Heart right ventricle (tissue), 16 donors: ENCODE measurements around the gene F2RL1. TPM values are rescaled to one million over a fixed set of nuclear protein-coding genes. Genes with fewer than 3 reads are reported as not detected.

ENCODE experiments used
- ATAC-seq, 8 donors: fragments of 200-7000 bp; cut with Tn5 transposase; one replicate each; pipeline ENCODE4 v1.9.1; 2020; ENCODE audit warnings: mild to moderate bottlenecking in 8 of 8, moderate library complexity in 8 of 8, moderate number of reproducible peaks in 1 of 8
- DNase-seq, 2 donors: peaks; one replicate each; pipeline ENCODE4 v3.0.0-alpha.2; 2020
- H3K27ac ChIP-seq, 10 donors: fragments of 200-600 bp; sonication (generic) in 2 of 10; one replicate each; pipeline versions ENCODE4 v1.5.0 to v1.8.0; 2020 to 2022; ENCODE audit warnings: mild to moderate bottlenecking in 3 of 10
- H3K27me3 ChIP-seq, 7 donors: fragments of 200-600 bp; one replicate each; pipeline ENCODE4 v1.8.0; 2021 to 2022; ENCODE audit warnings: mild to moderate bottlenecking in 2 of 7
- H3K36me3 ChIP-seq, 9 donors: fragments of 200-600 bp; sonication (generic) in 1 of 9; one replicate each; pipeline versions ENCODE4 v1.5.0 to v1.8.0; 2020 to 2022; ENCODE audit warnings: mild to moderate bottlenecking in 2 of 9
- H3K4me1 ChIP-seq, 9 donors: fragments of 200-600 bp; sonication (generic) in 1 of 9; one replicate each; pipeline versions ENCODE4 v1.5.0 to v1.8.0; 2020 to 2022; ENCODE audit warnings: mild to moderate bottlenecking in 4 of 9
- H3K4me3 ChIP-seq, 10 donors: fragments of 200-600 bp; sonication (generic) in 2 of 10; one replicate each; pipeline versions ENCODE4 v1.5.0 to v1.8.0; 2020 to 2022; ENCODE audit warnings: mild to moderate bottlenecking in 7 of 10, moderate library complexity in 2 of 10
- H3K9me3 ChIP-seq, 11 donors: fragments of 200-600 bp in 10 of 11; sonication (generic) in 2 of 11; one replicate each; pipeline versions ENCODE4 v1.5.0 to v1.8.0; 2013 to 2022; ENCODE audit warnings: mild to moderate bottlenecking in 2 of 11, control low read depth in 1 of 11, moderate library complexity in 1 of 11
- CTCF ChIP-seq, 9 donors: fragments of 200-600 bp; sonication (generic) in 2 of 9; IDR thresholded peaks; one replicate each; pipeline versions ENCODE4 v1.5.0 to v1.8.0; 2021 to 2022; ENCODE audit warnings: antibody characterized with exemption in 9 of 9, mild to moderate bottlenecking in 5 of 9, moderate library complexity in 1 of 9
- WGBS, 2 donors: extraction: QIAGEN DNeasy Blood & Tissue Kit; methylation state at CpG; one replicate each; pipeline ENCODE4 v1.1.7; 2013; ENCODE audit warnings: inconsistent platforms in 1 of 2; 5-methylcytosine and 5-hydroxymethylcytosine counted together
- intact Hi-C, 10 donors: fragments of 100-400 bp; cut with DNase I; formaldehyde crosslinking; loops; one replicate each; pipeline versions ENCODE4 v1.11.1 to v1.14.2; 2022
- polyA plus RNA-seq, 2 donors: library from polyadenylated mRNA; stranded (reverse); fragments of 200-250 nt; gene quantifications; one replicate each; pipeline ENCODE4 v1.2.3, GENCODE V29; 2013
- total RNA-seq, 10 donors: library from RNA; stranded (reverse); fragmentation: NEBNext Ultra II Directional in 3 of 10; extraction: Animal tissue kit (Norgen Biotek cat#: 25700) in 3 of 10; gene quantifications; one replicate each; pipeline versions ENCODE4 v1.2.1 to v1.2.4, GENCODE V29; 2021 to 2023
- donor health status: Arrhythmogenic right ventricular cardiomyopathy.
- donor health status: ischemic (EF 13 %, LVEDD 7.1; RV severe dilation, severe dysfunction).
- donor health status: healthy with polysubstance abuse.
- donor health status: DM: no; HTN: yes; CAD: no.
- donor health status: DM: no; HTN: no; CAD: no.
- donor health status: ischemic (EF 25% LVEDD 6.9; RV normal size, moderate dysfunction).
- donor health status: ischemic (EF 25% LVEDD 5.7; RV mildly dilated, moderate dysfunction).
- donor health status: healthy.
- donor health status: DM: yes; HTN: yes; CAD: no.
- donor health status: Ischemic cardiomyopathy.
- donor health status: ischemic (EF 35%, LVEDD 5.7; RV mildly dilated, moderate dysfunction).
- donor health status: nonischemic (EF 11% LVEDD 7.7; RV severe dilation, severe dysfunction).
- donor health status: DM: yes; HTN: yes; CAD: no.
- donor health status: PGD.
- donor health status: ischemic (EF 29% LVEDD 5.4; RV normal size, mild dysfunction).
- donor health status: nonischemic (EF 23%, LVEDD 6.1; RV moderate dilation, normal function).

Gene F2RL1
- total and polyA plus RNA-seq, 12 donors = 0.56 to 3.9 (median 0.91) TPM

- Histone ChIP-seq H3K36me3 (peaks cover 0 to 7% (median 0%) of the 10 kb centered on the region in 9 donors), H3K4me3 (no peak overlapping the region), H3K4me1 (peaks cover 0 to 7% (median 0%) of the 10 kb centered on the region in 9 donors), H3K9me3 (no peaks in the 10 kb centered on the region), H3K27me3 (no peaks in the 10 kb centered on the region), H3K27ac (no peak overlapping the region)
- TF ChIP-seq CTCF (IDR thresholded peaks at IDR 0.05) = no peak
- ATAC-seq (peak in 4 of 8 donors; percentile 33 to 78 (median 60)), DNase-seq (no peak)
- intact Hi-C loops = loop anchor here in 1 of 10 donors (10.0 kb wide), 1 partner anchor 756 kb away; no protein-coding TSS in a partner anchor
- WGBS, 2 donors = 17 to 37% methylated on average over 2 of the region's 2 CpGs
Observed at GRCh38 chr5:76831110-76831452, 12.3 kb downstream of the F2RL1 start.

- Histone ChIP-seq H3K27me3 (no peaks in the 10 kb centered on the region), H3K4me3 (no peak overlapping the region), H3K9me3 (no peaks in the 10 kb centered on the region), H3K36me3 (peaks cover 0 to 7% (median 0%) of the 10 kb centered on the region in 9 donors), H3K4me1 (peaks cover 0 to 2% (median 0%) of the 10 kb centered on the region in 9 donors), H3K27ac (no peak overlapping the region)
- no peak for TF ChIP-seq CTCF (IDR thresholded peaks at IDR 0.05)
- ATAC-seq = no peak
- 89 to 92% methylated on average over 2 of the region's 2 CpGs for WGBS, 2 donors
- intact Hi-C loops = loop anchor here in 1 of 10 donors (10.0 kb wide), 1 partner anchor 761 kb away; no protein-coding TSS in a partner anchor
- no peak for DNase-seq
Observed at GRCh38 chr5:76836181-76836580, 17.4 kb downstream of the F2RL1 start.

- Histone ChIP-seq H3K9me3 (no peaks in the 10 kb centered on the region), H3K4me1 (no peaks in the 10 kb centered on the region)
Observed at GRCh38 chr5:76836585-76836984, 17.8 kb downstream of the F2RL1 start.

GRCh38 chr5:76838481-76839261 is 19.8 kb downstream of the F2RL1 start:
- intact Hi-C loops = loop anchor here in 1 of 10 donors (10.0 kb wide), 1 partner anchor 764 kb away; no protein-coding TSS in a partner anchor
- TF ChIP-seq CTCF (IDR thresholded peaks at IDR 0.05) = no peak
- no peak for ATAC-seq

More at GRCh38 chr5:76836585-76836984, 17.8 kb downstream of the F2RL1 start:
- no peak overlapping the region for H3K27ac ChIP-seq
- H3K36me3 ChIP-seq = peaks cover 0 to 7% (median 0%) of the 10 kb centered on the region in 9 donors
- H3K4me3 ChIP-seq = no peak overlapping the region
- ATAC-seq (no peak), DNase-seq (no peak)
- 83 to 91% methylated on average over 4 of the region's 4 CpGs for WGBS, 2 donors
- H3K27me3 ChIP-seq = no peaks in the 10 kb centered on the region
- TF ChIP-seq CTCF (IDR thresholded peaks at IDR 0.05) = no peak
- intact Hi-C loops = loop anchor here in 1 of 10 donors (10.0 kb wide), 1 partner anchor 762 kb away; no protein-coding TSS in a partner anchor

More at GRCh38 chr5:76838481-76839261, 19.8 kb downstream of the F2RL1 start:
- DNase-seq = no peak
- Histone ChIP-seq H3K27ac (no peak overlapping the region), H3K27me3 (no peaks in the 10 kb centered on the region), H3K36me3 (peaks cover 0 to under 1% (median 0%) of the 10 kb centered on the region in 9 donors), H3K9me3 (no peaks in the 10 kb centered on the region), H3K4me1 (no peaks in the 10 kb centered on the region), H3K4me3 (no peak overlapping the region)
- 77 to 80% methylated on average over 7 of the region's 7 CpGs for WGBS, 2 donors
